ENCODE data around the gene CTDSPL.

The CTDSPL gene

DNA sequence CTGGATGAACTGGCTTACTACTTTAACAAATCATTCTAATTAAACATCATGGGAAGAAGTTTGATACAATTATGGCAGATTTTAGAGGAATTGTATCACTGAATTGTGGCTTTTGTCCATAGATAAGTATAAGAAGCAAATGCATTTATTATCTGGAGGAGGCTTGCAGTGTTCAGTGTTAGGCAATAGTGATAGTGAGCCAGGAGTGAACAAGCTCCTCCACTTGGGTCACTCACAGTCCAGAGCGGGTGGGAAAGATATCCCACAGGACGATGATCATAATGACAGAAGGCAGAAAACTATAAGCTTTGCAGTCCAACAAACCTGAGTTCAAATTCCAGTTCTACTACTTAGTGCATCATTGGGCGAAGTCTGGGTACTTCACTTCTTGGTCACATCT, 64.9 kb downstream of the CTDSPL start:
- ATAC-seq = no peak
- Mint-ChIP-seq H3K4me1 (no peaks in the 10 kb centered on the region), H3K36me3 (ENCODE audit: low read depth) (no peaks in the 10 kb centered on the region)

GRCh38 chr3:37930495-37930894, 68.8 kb downstream of the CTDSPL start:
- ATAC-seq (no peak), DNase-seq (no peak)
- Mint-ChIP-seq H3K9me3 (no peaks in the 10 kb centered on the region), H3K4me3 (no peak overlapping the region), H3K36me3 (ENCODE audit: low read depth) (no peaks in the 10 kb centered on the region), H3K27me3 (no peaks in the 10 kb centered on the region), H3K4me1 (no peaks in the 10 kb centered on the region), H3K27ac (no peak overlapping the region)

More for the DNA sequence above, 64.9 kb downstream of the CTDSPL start:
- Mint-ChIP-seq H3K4me3 (no peak overlapping the region), H3K27me3 (no peaks in the 10 kb centered on the region), H3K27ac (no peak overlapping the region), H3K9me3 (no peaks in the 10 kb centered on the region)
- DNase-seq = no peak

GRCh38 chr3:37932505-37932904, 70.8 kb downstream of the CTDSPL start:
- ATAC-seq = no peak

DNA sequence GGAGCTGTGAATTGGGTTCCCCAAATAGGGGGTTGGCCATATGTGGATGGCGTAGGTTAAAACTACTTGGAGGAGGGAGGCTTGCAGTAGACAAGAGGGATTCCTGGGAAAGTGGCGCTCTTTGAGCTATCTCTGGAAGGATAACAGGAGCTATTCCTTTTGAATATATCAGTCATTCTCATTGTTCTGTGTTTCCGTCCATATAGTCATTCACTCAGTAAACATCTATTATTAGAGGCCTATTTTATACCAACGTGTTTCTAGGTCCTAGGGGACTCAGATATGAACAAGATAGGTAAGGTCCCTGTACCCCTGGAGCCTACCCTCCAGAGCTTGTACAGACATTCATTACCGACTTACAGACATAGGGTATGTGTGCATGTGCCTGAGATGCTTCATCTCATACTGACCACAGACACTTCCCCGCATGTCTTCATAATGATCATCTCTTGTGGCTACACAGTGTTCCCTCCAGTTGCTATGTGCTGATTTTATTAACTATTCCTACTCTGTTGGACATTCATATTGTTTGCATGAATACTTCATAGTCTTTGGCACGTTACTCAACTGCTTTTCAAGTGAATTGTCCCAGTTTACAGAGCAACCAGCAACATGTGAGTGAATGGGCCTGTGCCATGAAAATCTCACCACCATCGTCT, 73.1 kb downstream of the CTDSPL start:
- H3K36me3 Mint-ChIP-seq (ENCODE audit: low read depth) = no peaks in the 10 kb centered on the region
- no peaks in the 10 kb centered on the region for H3K9me3 Mint-ChIP-seq
- H3K4me3 Mint-ChIP-seq = no peak overlapping the region
- no peak for DNase-seq
- no peaks in the 10 kb centered on the region for H3K4me1 Mint-ChIP-seq
- H3K27ac Mint-ChIP-seq = no peak overlapping the region
- H3K27me3 Mint-ChIP-seq = peaks cover 2% of the 10 kb centered on the region
- no peak for ATAC-seq

More at GRCh38 chr3:37932505-37932904, 70.8 kb downstream of the CTDSPL start:
- no peak for DNase-seq
- Mint-ChIP-seq H3K4me1 (no peaks in the 10 kb centered on the region), H3K4me3 (no peak overlapping the region), H3K9me3 (no peaks in the 10 kb centered on the region), H3K27me3 (no peaks in the 10 kb centered on the region), H3K36me3 (ENCODE audit: low read depth) (no peaks in the 10 kb centered on the region), H3K27ac (no peak overlapping the region)

- Mint-ChIP-seq H3K36me3 (ENCODE audit: low read depth) (no peaks in the 10 kb centered on the region), H3K27me3 (peaks cover 2% of the 10 kb centered on the region), H3K4me3 (no peak overlapping the region), H3K9me3 (no peaks in the 10 kb centered on the region), H3K4me1 (no peaks in the 10 kb centered on the region), H3K27ac (no peak overlapping the region)
- DNase-seq (no peak), ATAC-seq (no peak)
These were observed 73.6 kb downstream of the CTDSPL start for GRCh38 chr3:37935290-37935668.

DNA sequence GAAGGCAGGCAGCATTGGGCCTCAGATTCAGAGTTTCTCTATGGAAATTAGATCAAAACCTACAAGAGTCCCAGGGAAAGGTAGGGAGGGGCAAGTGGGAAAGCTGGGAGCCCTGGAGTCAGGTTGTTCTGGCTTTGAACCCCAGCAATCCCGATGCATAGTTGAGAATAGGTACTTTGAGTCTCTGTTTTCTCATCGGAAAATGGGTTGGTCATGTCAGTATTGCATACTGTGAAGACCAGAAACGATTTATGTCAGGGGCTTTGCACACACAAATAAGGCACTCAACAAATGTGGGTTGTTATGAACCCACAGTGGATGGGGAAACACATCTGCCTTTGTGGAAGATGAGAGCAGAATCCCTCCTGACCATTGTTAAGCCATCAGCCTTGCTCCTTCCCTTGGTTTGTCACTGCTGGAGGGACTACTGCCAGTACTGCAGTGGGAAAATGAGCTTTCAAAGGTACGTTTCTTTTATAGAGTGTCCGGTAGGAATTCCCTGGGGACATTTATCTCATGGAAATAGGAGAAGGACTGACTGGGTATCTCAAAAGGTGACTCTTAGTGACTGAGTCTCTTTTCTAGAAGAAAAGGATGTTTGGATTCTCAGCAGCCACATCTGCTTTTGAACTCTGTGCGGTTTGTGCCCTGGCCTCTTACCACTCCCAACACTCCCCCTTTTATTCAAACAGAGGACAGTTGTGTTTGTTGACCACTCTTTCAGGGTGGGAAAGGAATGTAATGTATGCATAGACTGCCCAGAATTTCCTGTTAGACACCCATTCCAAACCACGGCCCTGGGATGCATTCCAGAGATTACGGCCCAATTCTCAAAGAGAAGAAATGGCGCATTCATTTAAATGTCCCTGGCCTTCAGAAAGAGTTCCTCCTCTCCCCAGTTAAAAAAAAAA, 74.3 kb downstream of the CTDSPL start:
- H3K36me3 Mint-ChIP-seq (ENCODE audit: low read depth) = no peaks in the 10 kb centered on the region
- peaks cover 2% of the 10 kb centered on the region for H3K27me3 Mint-ChIP-seq
- no peaks in the 10 kb centered on the region for H3K4me1 Mint-ChIP-seq
- H3K4me3 Mint-ChIP-seq = no peak overlapping the region
- no peaks in the 10 kb centered on the region for H3K9me3 Mint-ChIP-seq
- ATAC-seq = no peak
- no peak for DNase-seq
- H3K27ac Mint-ChIP-seq = no peak overlapping the region

DNA sequence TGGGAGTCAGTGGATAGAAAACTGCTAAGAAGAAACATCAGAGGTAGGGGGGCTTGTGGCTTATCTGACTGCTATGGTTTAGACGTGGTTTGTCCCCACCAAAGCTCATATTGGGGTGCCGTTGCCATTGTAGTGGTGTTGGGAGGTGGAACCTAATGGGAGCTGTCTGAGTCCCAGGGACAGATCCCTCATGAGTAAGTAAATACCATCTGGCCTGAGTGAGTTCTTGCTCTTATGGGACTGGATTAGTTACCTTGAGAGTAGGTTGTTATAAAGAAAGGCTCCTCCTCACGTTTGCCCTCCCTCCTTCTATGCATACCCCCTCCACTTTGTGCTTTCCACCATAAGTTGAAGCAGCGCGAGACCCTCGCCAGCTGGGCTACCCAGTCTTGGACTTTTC, 75.5 kb downstream of the CTDSPL start:
- Mint-ChIP-seq H3K27ac (no peak overlapping the region), H3K4me3 (no peak overlapping the region), H3K9me3 (no peaks in the 10 kb centered on the region), H3K36me3 (ENCODE audit: low read depth) (no peaks in the 10 kb centered on the region), H3K4me1 (no peaks in the 10 kb centered on the region), H3K27me3 (peaks cover 2% of the 10 kb centered on the region)
- no peak for DNase-seq
- ATAC-seq = no peak

GRCh38 chr3:37938011-37938410, 76.3 kb downstream of the CTDSPL start:
- Mint-ChIP-seq H3K27me3 (peaks cover 2% of the 10 kb centered on the region), H3K36me3 (ENCODE audit: low read depth) (no peaks in the 10 kb centered on the region), H3K4me3 (no peak overlapping the region), H3K27ac (no peak overlapping the region), H3K4me1 (no peaks in the 10 kb centered on the region), H3K9me3 (no peaks in the 10 kb centered on the region)
- ATAC-seq (no peak), DNase-seq (no peak)

GRCh38 chr3:37940242-37940908, 78.7 kb downstream of the CTDSPL start:
- Mint-ChIP-seq H3K4me3 (no peak overlapping the region), H3K4me1 (no peaks in the 10 kb centered on the region), H3K27ac (no peak overlapping the region), H3K27me3 (peaks cover 2% of the 10 kb centered on the region), H3K36me3 (ENCODE audit: low read depth) (no peaks in the 10 kb centered on the region), H3K9me3 (no peaks in the 10 kb centered on the region)
- DNase-seq = no peak
- ATAC-seq = no peak

DNA sequence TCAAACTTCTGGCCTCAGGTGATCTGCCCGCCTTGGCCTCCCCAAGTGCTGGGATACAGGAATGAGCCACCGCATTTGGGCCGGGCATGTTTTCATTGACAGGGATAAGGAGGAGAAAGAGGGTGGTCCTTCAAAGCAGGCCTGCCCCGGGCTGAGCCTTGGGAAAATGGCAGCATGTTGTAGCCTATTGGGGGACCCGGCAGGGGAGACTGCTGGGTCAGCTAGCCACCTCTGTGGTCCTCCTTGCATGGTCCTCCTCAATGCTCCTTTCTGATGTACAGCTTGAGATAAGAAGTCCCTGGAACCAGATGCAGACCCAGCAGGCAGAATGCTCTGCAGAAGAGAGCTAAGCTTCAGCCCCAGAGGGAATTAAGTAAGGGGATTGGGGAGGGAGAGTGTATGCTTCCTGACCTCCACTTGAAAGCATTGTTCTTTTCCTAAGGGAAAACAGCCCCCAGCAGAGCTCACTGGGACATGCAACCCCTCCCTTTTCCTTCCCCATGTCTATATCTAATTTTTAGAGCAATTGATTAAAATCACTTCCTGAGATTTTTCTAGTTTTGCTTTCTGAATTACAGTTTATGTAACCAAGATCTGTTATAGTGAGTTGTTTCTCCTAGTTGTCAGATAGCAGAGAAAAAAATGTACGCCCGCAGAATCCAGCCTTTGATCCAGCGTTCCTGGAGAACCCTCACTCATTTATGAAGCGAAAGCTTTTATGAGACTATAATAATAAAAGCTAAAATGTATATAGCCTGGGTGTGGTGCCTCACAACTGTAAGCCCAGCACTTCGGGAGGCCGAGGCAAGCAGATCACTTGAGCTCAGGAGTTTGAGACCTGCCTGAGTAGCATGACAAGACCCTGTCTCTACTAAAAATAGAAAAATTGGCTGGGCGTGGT, 80.2 kb downstream of the CTDSPL start:
- no peak overlapping the region for H3K27ac Mint-ChIP-seq
- ATAC-seq (no peak), DNase-seq (no peak)
- H3K36me3 Mint-ChIP-seq (ENCODE audit: low read depth) = no peaks in the 10 kb centered on the region
- no peak overlapping the region for H3K4me3 Mint-ChIP-seq
- no peaks in the 10 kb centered on the region for H3K4me1 Mint-ChIP-seq
- H3K27me3 Mint-ChIP-seq = peaks cover 2% of the 10 kb centered on the region
- H3K9me3 Mint-ChIP-seq = no peaks in the 10 kb centered on the region

GRCh38 chr3:37942646-37943045, 81.0 kb downstream of the CTDSPL start:
- ATAC-seq = no peak
- H3K27me3 Mint-ChIP-seq = peaks cover 2% of the 10 kb centered on the region
- H3K4me1 Mint-ChIP-seq = no peaks in the 10 kb centered on the region
- no peaks in the 10 kb centered on the region for H3K36me3 Mint-ChIP-seq (ENCODE audit: low read depth)
- no peak for DNase-seq
- no peak overlapping the region for H3K4me3 Mint-ChIP-seq
- H3K9me3 Mint-ChIP-seq = no peaks in the 10 kb centered on the region
- no peak overlapping the region for H3K27ac Mint-ChIP-seq

DNA sequence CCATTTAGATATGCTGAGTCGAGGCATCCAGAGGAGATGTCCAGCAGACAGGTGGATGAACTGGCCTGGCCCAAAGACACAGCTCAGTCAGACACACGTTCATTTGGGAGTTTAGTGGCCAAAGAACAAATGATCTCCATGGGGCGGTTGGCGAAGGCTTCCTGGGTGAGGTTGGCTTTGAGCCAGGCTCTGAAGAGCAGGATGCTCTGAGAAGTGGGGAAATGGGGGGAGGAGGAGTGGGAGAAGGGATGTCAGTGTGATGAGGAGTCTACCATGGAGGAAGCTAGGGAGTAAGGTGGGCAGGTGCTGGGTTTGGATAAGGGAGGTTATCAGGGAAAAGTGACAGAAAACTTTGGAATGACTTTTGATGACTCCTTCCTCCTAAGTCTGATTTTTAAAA, 81.4 kb downstream of the CTDSPL start:
- no peak overlapping the region for H3K4me3 Mint-ChIP-seq
- ATAC-seq (no peak), DNase-seq (no peak)
- H3K4me1 Mint-ChIP-seq = no peaks in the 10 kb centered on the region
- H3K36me3 Mint-ChIP-seq (ENCODE audit: low read depth) = no peaks in the 10 kb centered on the region
- H3K27me3 Mint-ChIP-seq = peaks cover 2% of the 10 kb centered on the region
- no peak overlapping the region for H3K27ac Mint-ChIP-seq
- no peaks in the 10 kb centered on the region for H3K9me3 Mint-ChIP-seq

DNA sequence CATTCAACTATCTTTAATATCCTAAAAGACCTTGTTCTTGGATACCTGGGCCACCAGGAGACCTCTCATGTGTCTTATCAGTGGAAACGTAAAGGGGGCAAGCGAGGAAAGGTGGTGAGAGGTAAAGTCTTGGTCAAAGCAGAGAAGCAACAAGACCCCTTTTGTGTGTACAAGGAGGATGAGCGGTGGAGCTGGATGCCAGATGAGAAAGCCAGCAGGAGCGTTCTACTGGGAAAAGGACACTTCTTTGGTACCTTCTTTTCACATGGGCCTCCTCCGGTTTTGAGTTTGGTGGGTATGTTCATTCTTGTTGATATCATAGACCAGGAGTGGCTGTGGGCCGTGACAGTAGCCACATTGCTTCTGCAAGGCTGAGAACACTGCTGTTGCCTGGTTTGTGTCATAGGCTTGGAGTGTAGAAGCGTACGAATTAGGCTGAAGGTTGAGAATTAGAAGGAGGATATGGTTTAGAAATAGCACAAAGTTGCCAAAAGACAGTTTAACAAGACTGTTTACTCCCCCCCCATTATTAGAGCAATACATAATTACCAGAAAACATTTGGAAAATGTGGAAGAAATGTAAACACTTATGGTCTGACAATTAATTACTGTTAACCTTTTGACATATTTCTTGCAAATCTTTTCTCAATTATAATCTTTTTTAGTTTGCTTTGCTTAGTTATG, 82.1 kb downstream of the CTDSPL start:
- no peak overlapping the region for H3K4me3 Mint-ChIP-seq
- H3K4me1 Mint-ChIP-seq = no peaks in the 10 kb centered on the region
- ATAC-seq (no peak), DNase-seq (no peak)
- no peaks in the 10 kb centered on the region for H3K36me3 Mint-ChIP-seq (ENCODE audit: low read depth)
- H3K9me3 Mint-ChIP-seq = no peaks in the 10 kb centered on the region
- no peak overlapping the region for H3K27ac Mint-ChIP-seq
- H3K27me3 Mint-ChIP-seq = peaks cover under 1% of the 10 kb centered on the region

DNA sequence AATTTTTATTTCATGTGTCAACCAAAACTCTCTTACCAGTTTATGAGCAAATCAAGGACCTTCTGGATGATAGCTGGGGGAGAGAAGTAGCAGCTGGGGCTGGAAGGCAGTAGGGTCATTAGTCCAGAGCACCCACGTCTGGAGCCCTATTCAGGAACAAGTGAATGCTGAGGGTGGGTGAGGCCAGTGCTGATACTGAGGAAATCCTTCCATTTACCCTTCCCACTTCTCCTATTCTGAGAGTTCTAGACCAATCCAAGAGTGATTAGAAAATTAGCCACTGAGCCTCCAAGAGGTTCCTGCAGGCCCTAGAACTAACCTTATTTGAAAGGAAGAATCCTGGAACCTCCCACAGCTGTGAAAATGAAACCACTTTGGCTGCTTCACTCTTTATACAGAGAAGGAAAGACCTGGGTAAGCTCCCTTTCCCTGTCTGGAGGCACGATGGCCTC, 82.7 kb downstream of the CTDSPL start:
- no peak for ATAC-seq
- no peak overlapping the region for H3K27ac Mint-ChIP-seq
- no peak overlapping the region for H3K4me3 Mint-ChIP-seq
- no peaks in the 10 kb centered on the region for H3K4me1 Mint-ChIP-seq
- no peak for DNase-seq
- no peaks in the 10 kb centered on the region for H3K27me3 Mint-ChIP-seq
- no peaks in the 10 kb centered on the region for H3K9me3 Mint-ChIP-seq
- no peaks in the 10 kb centered on the region for H3K36me3 Mint-ChIP-seq (ENCODE audit: low read depth)

Measured in activated naive CD8-positive, alpha-beta T cell treated with anti-CD3 and anti-CD28 coated beads, Interleukin-2, amount 50 U/mL, for 24 hours (primary cell).